Peyer's patch (tissue), 4 donors: ENCODE results near the gene SUGP2. TPM values are rescaled to one million over a fixed set of nuclear protein-coding genes. Genes with fewer than 3 reads are reported as not detected.
A peak's percentile ranks its signal among the peaks of the same experiment; 100 is the strongest.

Experiments used
- DNase-seq, 3 donors: peaks; one replicate each; pipeline ENCODE4 v3.0.0-alpha.2; 2017 to 2019
- H3K27ac ChIP-seq, 4 donors: fragments of 200-600 bp; sonication (generic); one replicate each; pipeline ENCODE4 v1.5.1; 2016 to 2019
- H3K27me3 ChIP-seq, 2 donors: fragments of 200-600 bp; sonication (generic); one replicate each; pipeline ENCODE4 v1.5.1; 2019
- H3K36me3 ChIP-seq, 3 donors: fragments of 200-600 bp; sonication (generic); one replicate each; pipeline ENCODE4 v1.5.1; 2016 to 2019
- H3K4me1 ChIP-seq, 4 donors: fragments of 200-600 bp; sonication (generic); one replicate each; pipeline ENCODE4 v1.5.1; 2016 to 2019
- H3K4me3 ChIP-seq, 4 donors: fragments of 200-600 bp; sonication (generic); 1 replicate in 3 of 4; 2 replicates in 1 of 4; pipeline ENCODE4 v1.5.1; 2016 to 2019; ENCODE audit warnings: mild to moderate bottlenecking in 1 of 4
- H3K9me3 ChIP-seq, 4 donors: fragments of 200-600 bp; sonication (generic); one replicate each; pipeline ENCODE4 v1.5.1; 2016 to 2019; ENCODE audit warnings: mild to moderate bottlenecking in 1 of 4
- POLR2A ChIP-seq, 2 donors: fragments of 450-650 bp; IDR thresholded peaks; one replicate each; pipeline ENCODE4 v1.5.1; 2017; ENCODE audit warnings: antibody characterized with exemption in 2 of 2, mild to moderate bottlenecking in 2 of 2, moderate library complexity in 2 of 2
- total RNA-seq, 4 donors: library from RNA; depleted of rRNA; stranded (reverse); fragments of >200 nt; gene quantifications; one replicate each; pipeline ENCODE4 v1.1.0, GENCODE V29; 2016
- TF ChIP-seq, protein P1 (sequence below), 6 experiments: fragments of 450-650 bp in 4 of 6; fragments of 200-600 bp in 2 of 6; sonication (generic) in 1 of 6; IDR thresholded peaks; one replicate each; pipeline ENCODE4 v1.5.1; 2017 to 2019; ENCODE audit warnings: antibody characterized with exemption in 6 of 6, mild to moderate bottlenecking in 3 of 6, moderate library complexity in 1 of 6

SUGP2 gene
- total RNA-seq, 4 donors from 2014 or later, result 32.9 to 157 (median 75.8) TPM

- Histone ChIP-seq H3K27ac (no peak overlapping the region), H3K4me1 (no peaks in the 10 kb centered on the region), H3K36me3 (peaks cover 0 to 60% (median 0%) of the 10 kb centered on the region in 3 donors), H3K9me3 (no peaks in the 10 kb centered on the region), H3K27me3 (no peaks in the 10 kb centered on the region), H3K4me3 (no peak overlapping the region)
- TF ChIP-seq, protein P1, sequence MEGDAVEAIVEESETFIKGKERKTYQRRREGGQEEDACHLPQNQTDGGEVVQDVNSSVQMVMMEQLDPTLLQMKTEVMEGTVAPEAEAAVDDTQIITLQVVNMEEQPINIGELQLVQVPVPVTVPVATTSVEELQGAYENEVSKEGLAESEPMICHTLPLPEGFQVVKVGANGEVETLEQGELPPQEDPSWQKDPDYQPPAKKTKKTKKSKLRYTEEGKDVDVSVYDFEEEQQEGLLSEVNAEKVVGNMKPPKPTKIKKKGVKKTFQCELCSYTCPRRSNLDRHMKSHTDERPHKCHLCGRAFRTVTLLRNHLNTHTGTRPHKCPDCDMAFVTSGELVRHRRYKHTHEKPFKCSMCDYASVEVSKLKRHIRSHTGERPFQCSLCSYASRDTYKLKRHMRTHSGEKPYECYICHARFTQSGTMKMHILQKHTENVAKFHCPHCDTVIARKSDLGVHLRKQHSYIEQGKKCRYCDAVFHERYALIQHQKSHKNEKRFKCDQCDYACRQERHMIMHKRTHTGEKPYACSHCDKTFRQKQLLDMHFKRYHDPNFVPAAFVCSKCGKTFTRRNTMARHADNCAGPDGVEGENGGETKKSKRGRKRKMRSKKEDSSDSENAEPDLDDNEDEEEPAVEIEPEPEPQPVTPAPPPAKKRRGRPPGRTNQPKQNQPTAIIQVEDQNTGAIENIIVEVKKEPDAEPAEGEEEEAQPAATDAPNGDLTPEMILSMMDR (IDR thresholded peaks at IDR 0.05), result peak; percentile 41 to 85 (median 82)
- TF ChIP-seq POLR2A (IDR thresholded peaks at IDR 0.05), result no peak
- DNase-seq, result peak; percentile 47 to 86 (median 79)
Measured at GRCh38 chr19:19053508-19054314, 20.4 kb upstream of the SUGP2 start.

GRCh38 chr19:19052921-19053320, 19.6 kb upstream of the SUGP2 start:
- Histone ChIP-seq H3K36me3 (peaks cover 0 to 58% (median 0%) of the 10 kb centered on the region in 3 donors), H3K4me3 (no peak overlapping the region), H3K27me3 (no peaks in the 10 kb centered on the region), H3K9me3 (no peaks in the 10 kb centered on the region), H3K4me1 (no peaks in the 10 kb centered on the region), H3K27ac (no peak overlapping the region)
- DNase-seq, result no peak
- TF ChIP-seq, protein P1 (IDR thresholded peaks at IDR 0.05), result no peak
- no peak for TF ChIP-seq POLR2A (IDR thresholded peaks at IDR 0.05)

DNA sequence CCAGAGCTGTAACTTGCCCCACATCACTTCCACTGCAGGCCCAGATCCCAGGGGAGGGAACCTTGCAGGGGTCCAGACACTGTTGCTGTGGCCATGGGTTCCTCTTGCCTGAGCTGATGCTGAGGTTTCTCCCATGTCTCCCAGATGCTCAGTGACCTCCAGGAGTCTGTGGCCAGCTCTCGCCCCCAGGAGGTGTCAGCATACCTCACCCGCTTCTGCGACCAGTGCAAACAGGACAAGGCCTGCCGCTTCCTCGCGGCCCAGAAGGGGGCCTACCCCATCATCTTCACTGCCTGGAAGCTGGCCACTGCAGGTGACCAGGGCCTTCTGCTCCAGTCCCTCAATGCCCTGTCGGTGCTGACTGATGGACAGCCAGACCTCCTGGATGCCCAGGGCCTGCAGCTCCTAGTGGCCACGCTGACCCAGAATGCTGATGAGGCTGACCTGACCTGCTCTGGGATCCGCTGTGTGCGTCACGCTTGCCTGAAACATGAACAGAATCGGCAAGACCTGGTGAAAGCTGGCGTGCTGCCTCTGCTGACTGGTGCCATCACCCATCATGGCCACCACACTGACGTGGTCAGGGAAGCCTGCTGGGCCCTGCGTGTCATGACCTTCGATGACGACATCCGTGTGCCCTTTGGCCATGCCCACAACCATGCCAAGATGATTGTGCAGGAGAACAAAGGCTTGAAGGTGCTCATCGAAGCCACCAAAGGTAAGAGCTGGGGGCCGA, 18.3 kb upstream of the SUGP2 start:
- peaks cover 0 to 46% (median 0%) of the 10 kb centered on the region in 3 donors for H3K36me3 ChIP-seq

GRCh38 chr19:19050731-19051130, 17.4 kb upstream of the SUGP2 start:
- H3K36me3 ChIP-seq, result peaks cover 0 to 50% (median 0%) of the 10 kb centered on the region in 3 donors

More for the DNA sequence above, 18.3 kb upstream of the SUGP2 start:
- H3K9me3 ChIP-seq, result no peaks in the 10 kb centered on the region
- no peaks in the 10 kb centered on the region for H3K4me1 ChIP-seq
- H3K4me3 ChIP-seq, result peak overlapping the region in 1 of 4 donors; percentile 7
- TF ChIP-seq, protein P1 (IDR thresholded peaks at IDR 0.05), result no peak
- TF ChIP-seq POLR2A (IDR thresholded peaks at IDR 0.05), result no peak
- no peaks in the 10 kb centered on the region for H3K27me3 ChIP-seq
- no peak for DNase-seq
- H3K27ac ChIP-seq, result no peak overlapping the region

DNA sequence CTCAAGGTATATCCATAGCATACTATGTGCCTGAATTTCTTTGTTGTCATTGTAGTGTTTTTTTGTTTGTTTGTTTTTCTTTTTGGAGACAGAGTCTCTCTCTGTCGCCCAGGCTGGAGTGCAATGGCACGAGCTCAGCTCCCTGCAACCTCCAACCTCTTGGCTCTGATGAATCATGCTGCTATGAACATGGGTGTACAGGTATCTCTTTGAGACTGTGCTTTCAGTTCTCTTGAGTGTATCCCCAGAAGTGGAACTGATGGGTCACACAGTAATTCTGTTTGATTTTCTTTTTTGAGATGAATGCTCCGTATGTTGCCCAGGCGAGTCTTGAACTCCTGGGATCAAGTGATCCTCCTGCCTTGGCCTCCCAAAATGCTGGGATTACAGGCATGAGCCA, 16.8 kb upstream of the SUGP2 start:
- Histone ChIP-seq H3K4me1 (no peaks in the 10 kb centered on the region), H3K27me3 (no peaks in the 10 kb centered on the region), H3K9me3 (no peaks in the 10 kb centered on the region), H3K36me3 (peaks cover 0 to 43% (median 0%) of the 10 kb centered on the region in 3 donors), H3K27ac (no peak overlapping the region), H3K4me3 (no peak overlapping the region)
- TF ChIP-seq, protein P1 (IDR thresholded peaks at IDR 0.05), result no peak
- TF ChIP-seq POLR2A (IDR thresholded peaks at IDR 0.05), result no peak
- DNase-seq, result no peak

More at GRCh38 chr19:19050731-19051130, 17.4 kb upstream of the SUGP2 start:
- H3K4me1 ChIP-seq, result no peaks in the 10 kb centered on the region
- TF ChIP-seq POLR2A (IDR thresholded peaks at IDR 0.05), result no peak
- TF ChIP-seq, protein P1 (IDR thresholded peaks at IDR 0.05), result no peak
- H3K4me3 ChIP-seq, result no peak overlapping the region
- no peak overlapping the region for H3K27ac ChIP-seq
- no peaks in the 10 kb centered on the region for H3K27me3 ChIP-seq
- no peaks in the 10 kb centered on the region for H3K9me3 ChIP-seq
- no peak for DNase-seq
